Tibial nerve (tissue), 4 donors: ENCODE results near the gene CAMLG. TPM values are rescaled to one million over a fixed set of nuclear protein-coding genes. Genes with fewer than 3 reads are reported as not detected.

Experiments
- DNase-seq, 2 donors: peaks; one replicate each; pipeline ENCODE4 v3.0.0-alpha.2; 2019; ENCODE audit warnings: low spot score in 2 of 2
- H3K27ac ChIP-seq, 4 donors: fragments of 200-600 bp; sonication (generic) in 3 of 4; one replicate each; pipeline ENCODE4 v1.5.1; 2017 to 2019; ENCODE audit warnings: mild to moderate bottlenecking in 1 of 4
- H3K27me3 ChIP-seq, 2 donors: fragments of 200-600 bp; sonication (generic) in 1 of 2; one replicate each; pipeline versions ENCODE4 v1.5.1 to v1.6.0; 2017 to 2019
- H3K36me3 ChIP-seq, 3 donors: fragments of 200-600 bp; sonication (generic); one replicate each; pipeline ENCODE4 v1.5.1; 2018 to 2019
- H3K4me1 ChIP-seq, 4 donors: fragments of 200-600 bp; sonication (generic) in 3 of 4; one replicate each; pipeline ENCODE4 v1.5.1; 2017 to 2019
- H3K4me3 ChIP-seq, 4 donors: fragments of 200-600 bp; sonication (generic) in 3 of 4; one replicate each; pipeline ENCODE4 v1.5.1; 2017 to 2019; ENCODE audit warnings: mild to moderate bottlenecking in 1 of 4, moderate library complexity in 1 of 4
- H3K9me3 ChIP-seq, 4 donors: fragments of 200-600 bp; sonication (generic) in 3 of 4; one replicate each; pipeline ENCODE4 v1.5.1; 2017 to 2019
- EP300 ChIP-seq, 2 donors: sonication (generic); formaldehyde crosslinking; IDR thresholded peaks; one replicate each; pipeline ENCODE4 v1.6.1; 2017; ENCODE audit warnings: antibody characterized with exemption in 2 of 2, mild to moderate bottlenecking in 1 of 2
- POLR2A ChIP-seq, 2 donors: fragments of 450-650 bp; IDR thresholded peaks; one replicate each; pipeline ENCODE4 v1.6.1; 2017; ENCODE audit warnings: antibody characterized with exemption in 2 of 2, mild to moderate bottlenecking in 2 of 2, moderate library complexity in 2 of 2
- WGBS, 2 donors: methylation state at CpG; one replicate each; pipeline ENCODE4 v1.1.5; 2018; 5-methylcytosine and 5-hydroxymethylcytosine counted together
- total RNA-seq, 4 donors: library from RNA; depleted of rRNA; stranded (reverse); fragments of >200 nt; gene quantifications; one replicate each; pipeline ENCODE4 v1.1.0, GENCODE V29; 2016
- TF ChIP-seq, protein P1 (sequence below), 5 experiments: fragments of 200-600 bp in 3 of 5; fragments of 450-650 bp in 2 of 5; sonication (generic) in 3 of 5; IDR thresholded peaks; one replicate each; pipeline ENCODE4 v1.5.1; 2016 to 2019; ENCODE audit warnings: antibody characterized with exemption in 5 of 5, mild to moderate bottlenecking in 3 of 5, moderate library complexity in 2 of 5

Gene CAMLG
- total RNA-seq, 4 donors from 2014 or later: 26.4 to 35.4 (median 33.0) TPM

- 59 to 65% methylated on average over 2 of the region's 2 CpGs for WGBS, 2 donors
- Histone ChIP-seq H3K36me3 (no peaks in the 10 kb centered on the region), H3K4me1 (peaks cover 0 to 22% (median 5%) of the 10 kb centered on the region in 4 donors), H3K27me3 (no peaks in the 10 kb centered on the region), H3K27ac (no peak overlapping the region), H3K4me3 (no peak overlapping the region), H3K9me3 (no peaks in the 10 kb centered on the region)
- no peak for DNase-seq
- TF ChIP-seq POLR2A (IDR thresholded peaks at IDR 0.05) (no peak), EP300 (IDR thresholded peaks at IDR 0.05) (no peak)
- TF ChIP-seq, protein P1, sequence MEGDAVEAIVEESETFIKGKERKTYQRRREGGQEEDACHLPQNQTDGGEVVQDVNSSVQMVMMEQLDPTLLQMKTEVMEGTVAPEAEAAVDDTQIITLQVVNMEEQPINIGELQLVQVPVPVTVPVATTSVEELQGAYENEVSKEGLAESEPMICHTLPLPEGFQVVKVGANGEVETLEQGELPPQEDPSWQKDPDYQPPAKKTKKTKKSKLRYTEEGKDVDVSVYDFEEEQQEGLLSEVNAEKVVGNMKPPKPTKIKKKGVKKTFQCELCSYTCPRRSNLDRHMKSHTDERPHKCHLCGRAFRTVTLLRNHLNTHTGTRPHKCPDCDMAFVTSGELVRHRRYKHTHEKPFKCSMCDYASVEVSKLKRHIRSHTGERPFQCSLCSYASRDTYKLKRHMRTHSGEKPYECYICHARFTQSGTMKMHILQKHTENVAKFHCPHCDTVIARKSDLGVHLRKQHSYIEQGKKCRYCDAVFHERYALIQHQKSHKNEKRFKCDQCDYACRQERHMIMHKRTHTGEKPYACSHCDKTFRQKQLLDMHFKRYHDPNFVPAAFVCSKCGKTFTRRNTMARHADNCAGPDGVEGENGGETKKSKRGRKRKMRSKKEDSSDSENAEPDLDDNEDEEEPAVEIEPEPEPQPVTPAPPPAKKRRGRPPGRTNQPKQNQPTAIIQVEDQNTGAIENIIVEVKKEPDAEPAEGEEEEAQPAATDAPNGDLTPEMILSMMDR (IDR thresholded peaks at IDR 0.05): no peak
Measured at GRCh38 chr5:134736173-134736812, 2.1 kb upstream of the CAMLG start.

- Histone ChIP-seq H3K27ac (peak overlapping the region; percentile 84 to 97 (median 92)), H3K4me1 (peaks cover 0 to 27% (median 5%) of the 10 kb centered on the region in 4 donors), H3K36me3 (peaks cover 0 to 11% (median 0%) of the 10 kb centered on the region in 3 donors), H3K4me3 (peak overlapping the region; percentile 77 to 88 (median 80)), H3K27me3 (no peaks in the 10 kb centered on the region), H3K9me3 (no peaks in the 10 kb centered on the region)
- WGBS, 2 donors: 2 to 5% methylated on average over 21 of the region's 21 CpGs
- TF ChIP-seq, protein P1 (IDR thresholded peaks at IDR 0.05): no peak
- no peak for TF ChIP-seq POLR2A (IDR thresholded peaks at IDR 0.05)
- TF ChIP-seq EP300 (IDR thresholded peaks at IDR 0.05): no peak
- no peak for DNase-seq
Measured at GRCh38 chr5:134738963-134739661, 764 bp downstream of the CAMLG start.

GRCh38 chr5:134741052-134741451 is 2.7 kb downstream of the CAMLG start:
- no peaks in the 10 kb centered on the region for H3K9me3 ChIP-seq
- no peak overlapping the region for H3K4me3 ChIP-seq
- TF ChIP-seq, protein P1 (IDR thresholded peaks at IDR 0.05): no peak
- no peak for TF ChIP-seq EP300 (IDR thresholded peaks at IDR 0.05)
- no peak for TF ChIP-seq POLR2A (IDR thresholded peaks at IDR 0.05)
- peaks cover 0 to 27% (median 5%) of the 10 kb centered on the region in 4 donors for H3K4me1 ChIP-seq
- WGBS, 2 donors: 90 to 96% methylated on average over 11 of the region's 11 CpGs
- peaks cover 0 to 14% (median 0%) of the 10 kb centered on the region in 3 donors for H3K36me3 ChIP-seq
- no peak overlapping the region for H3K27ac ChIP-seq
- DNase-seq: no peak
- H3K27me3 ChIP-seq: no peaks in the 10 kb centered on the region

DNA sequence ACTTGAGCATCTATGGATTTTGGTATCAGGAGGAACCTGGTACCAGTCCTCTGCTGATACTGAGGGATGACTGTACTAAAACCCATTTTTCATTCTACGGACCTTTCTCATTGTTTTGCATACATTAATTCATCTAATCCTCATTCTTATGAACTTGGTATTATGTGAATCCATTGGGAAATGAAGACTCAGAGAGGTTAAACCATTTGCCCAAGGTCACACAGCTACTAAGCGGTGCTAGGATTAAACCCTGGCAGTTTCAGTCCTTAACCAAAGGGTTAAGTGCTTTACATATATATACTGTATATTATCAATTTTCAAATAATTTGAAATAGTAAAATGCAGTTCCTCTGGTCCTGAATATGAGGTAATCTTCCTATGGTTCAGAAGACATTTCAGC is 3.8 kb downstream of the CAMLG start:
- H3K9me3 ChIP-seq: no peaks in the 10 kb centered on the region
- no peak for DNase-seq
- H3K4me1 ChIP-seq: peaks cover 0 to 27% (median 5%) of the 10 kb centered on the region in 4 donors
- no peaks in the 10 kb centered on the region for H3K27me3 ChIP-seq
- H3K36me3 ChIP-seq: peaks cover 0 to 21% (median 0%) of the 10 kb centered on the region in 3 donors
- no peak overlapping the region for H3K27ac ChIP-seq
- no peak overlapping the region for H3K4me3 ChIP-seq
- 92 to 98% methylated on average over 2 of the region's 2 CpGs for WGBS, 2 donors
- TF ChIP-seq, protein P1 (IDR thresholded peaks at IDR 0.05): no peak
- TF ChIP-seq POLR2A (IDR thresholded peaks at IDR 0.05): no peak
- no peak for TF ChIP-seq EP300 (IDR thresholded peaks at IDR 0.05)

- whole genome bisulfite sequencing, 2 donors: 59 to 69% methylated on average over 3 of the region's 3 CpGs
- no peak overlapping the region for H3K4me3 ChIP-seq
- no peak for TF ChIP-seq POLR2A (IDR thresholded peaks at IDR 0.05)
- TF ChIP-seq, protein P1 (IDR thresholded peaks at IDR 0.05): no peak
- TF ChIP-seq EP300 (IDR thresholded peaks at IDR 0.05): no peak
- DNase-seq: no peak
- H3K27me3 ChIP-seq: no peaks in the 10 kb centered on the region
- no peaks in the 10 kb centered on the region for H3K4me1 ChIP-seq
- no peak overlapping the region for H3K27ac ChIP-seq
- peaks cover 0 to 47% (median 4%) of the 10 kb centered on the region in 3 donors for H3K36me3 ChIP-seq
- no peaks in the 10 kb centered on the region for H3K9me3 ChIP-seq
Measured at GRCh38 chr5:134749415-134749814, 11.1 kb downstream of the CAMLG start.
